Psoas muscle (tissue), 8 donors: Measurements from ENCODE around the gene OSMR. TPM values are rescaled to one million over a fixed set of nuclear protein-coding genes. Genes with fewer than 3 reads are reported as not detected.

ENCODE experiments used
- ATAC-seq, 4 donors: fragments of 200-7000 bp; cut with Tn5 transposase; one replicate each; pipeline ENCODE4 v1.9.1; 2020; ENCODE audit warnings: moderate library complexity in 3 of 4, mild to moderate bottlenecking in 2 of 4
- DNase-seq, 2 donors: peaks; one replicate each; pipeline ENCODE4 v3.0.0-alpha.2; 2020
- H3K27ac ChIP-seq: fragments of 200-600 bp; one replicate; pipeline ENCODE4 v1.8.0; 2022
- H3K27me3 ChIP-seq, 3 donors: fragments of 200-600 bp in 1 of 3; one replicate each; pipeline versions ENCODE4 v1.6.1 to v1.8.0; 2013 to 2022; ENCODE audit warnings: low read length in 2 of 3, mild to moderate bottlenecking in 2 of 3, moderate library complexity in 1 of 3; ENCODE audit not compliant: insufficient read depth in 3 of 3
- H3K36me3 ChIP-seq, 2 donors: fragments of 200-600 bp in 1 of 2; one replicate each; pipeline versions ENCODE4 v1.6.1 to v1.8.0; 2013 to 2022; ENCODE audit warnings: low read depth in 1 of 2, mild to moderate bottlenecking in 1 of 2, moderate library complexity in 1 of 2; ENCODE audit not compliant: insufficient read depth in 1 of 2
- H3K4me1 ChIP-seq: fragments of 200-600 bp; one replicate; pipeline ENCODE4 v1.8.0; 2022
- H3K4me3 ChIP-seq: fragments of 200-600 bp; one replicate; pipeline ENCODE4 v1.8.0; 2022; ENCODE audit warnings: mild to moderate bottlenecking
- H3K9me3 ChIP-seq: fragments of 200-600 bp; one replicate; pipeline ENCODE4 v1.8.0; 2022
- whole genome bisulfite sequencing, 3 donors: extraction: QIAGEN DNeasy Blood & Tissue Kit; methylation state at CpG; one replicate each; pipeline versions ENCODE4 v1.1.6 to v1.1.7; 2013; 5-methylcytosine and 5-hydroxymethylcytosine counted together
- intact Hi-C, 2 donors: fragments of 100-400 bp; cut with DNase I; formaldehyde crosslinking; loops; one replicate each; pipeline versions ENCODE4 v1.11.0 to v1.14.2; 2022
- polyA plus RNA-seq, 3 donors: library from polyadenylated mRNA; stranded (reverse); fragments of 200-250 nt; gene quantifications; one replicate each; pipeline ENCODE4 v1.2.3, GENCODE V29; 2013
- total RNA-seq, 4 donors: library from RNA; stranded (reverse); fragmentation: NEBNext Ultra II Directional in 2 of 4; extraction: Animal tissue kit (Norgen Biotek cat#: 25700) in 2 of 4; gene quantifications; one replicate each; pipeline versions ENCODE4 v1.2.1 to v1.2.4, GENCODE V29; 2021 to 2023
- TF ChIP-seq, protein P1 (sequence below): fragments of 200-600 bp; IDR thresholded peaks from one replicate; pipeline ENCODE4 v1.8.0; 2022; ENCODE audit warnings: antibody characterized with exemption
- donor health status: healthy with polysubstance abuse.
- donor health status: DM: no; HTN: no; CAD: no; lungs with moderate emphysema.
- donor health status: Bipolar disorder and iron deficiency.
- donor health status: healthy.
- donor health status: DM: yes; HTN: yes; CAD: no.
- donor health status: DM: no; HTN: no; CAD: no.
- donor health status: DM: no; HTN: no; CAD: no.
- donor health status: DM: yes; HTN: yes; CAD: no.

OSMR gene
- total and polyA plus RNA-seq, 7 donors, result 3.2 to 27.0 (median 9.9) TPM

DNA sequence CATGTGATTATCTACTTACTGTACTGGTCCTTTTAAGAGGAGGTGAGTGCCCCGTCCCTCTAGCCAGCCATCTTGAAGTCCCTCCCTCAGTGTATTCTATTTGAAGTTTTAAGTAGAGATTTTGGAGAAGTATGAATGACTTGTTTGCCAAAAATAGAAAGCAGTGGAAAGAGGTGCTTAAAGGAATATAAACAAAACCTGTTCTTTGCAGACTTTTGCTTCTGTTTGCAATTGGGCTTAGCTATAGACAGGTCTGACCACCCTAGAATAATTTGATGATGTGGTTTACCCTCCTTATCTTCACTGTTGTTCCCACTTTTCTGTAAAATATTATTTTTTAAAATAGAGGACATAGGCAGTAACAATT lies 21.2 kb downstream of the OSMR start:
- Histone ChIP-seq H3K9me3 (peaks cover 13% of the 10 kb centered on the region), H3K4me1 (no peaks in the 10 kb centered on the region), H3K4me3 (no peak overlapping the region), H3K27me3 (no peaks in the 10 kb centered on the region), H3K27ac (no peak overlapping the region), H3K36me3 (peaks cover 0 to 4% of the 10 kb centered on the region in 2 donors)
- 76 to 88% (median 84%) methylated on average over 1 of the region's 1 CpG for WGBS, 3 donors
- TF ChIP-seq, protein P1, sequence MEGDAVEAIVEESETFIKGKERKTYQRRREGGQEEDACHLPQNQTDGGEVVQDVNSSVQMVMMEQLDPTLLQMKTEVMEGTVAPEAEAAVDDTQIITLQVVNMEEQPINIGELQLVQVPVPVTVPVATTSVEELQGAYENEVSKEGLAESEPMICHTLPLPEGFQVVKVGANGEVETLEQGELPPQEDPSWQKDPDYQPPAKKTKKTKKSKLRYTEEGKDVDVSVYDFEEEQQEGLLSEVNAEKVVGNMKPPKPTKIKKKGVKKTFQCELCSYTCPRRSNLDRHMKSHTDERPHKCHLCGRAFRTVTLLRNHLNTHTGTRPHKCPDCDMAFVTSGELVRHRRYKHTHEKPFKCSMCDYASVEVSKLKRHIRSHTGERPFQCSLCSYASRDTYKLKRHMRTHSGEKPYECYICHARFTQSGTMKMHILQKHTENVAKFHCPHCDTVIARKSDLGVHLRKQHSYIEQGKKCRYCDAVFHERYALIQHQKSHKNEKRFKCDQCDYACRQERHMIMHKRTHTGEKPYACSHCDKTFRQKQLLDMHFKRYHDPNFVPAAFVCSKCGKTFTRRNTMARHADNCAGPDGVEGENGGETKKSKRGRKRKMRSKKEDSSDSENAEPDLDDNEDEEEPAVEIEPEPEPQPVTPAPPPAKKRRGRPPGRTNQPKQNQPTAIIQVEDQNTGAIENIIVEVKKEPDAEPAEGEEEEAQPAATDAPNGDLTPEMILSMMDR, result no peak
- DNase-seq (no peak), ATAC-seq (no peak)
- intact Hi-C loops, result no loop called here

GRCh38 chr5:38867416-38867815 lies 21.6 kb downstream of the OSMR start:
- no peak overlapping the region for H3K27ac ChIP-seq
- H3K9me3 ChIP-seq, result peaks cover 13% of the 10 kb centered on the region
- H3K4me3 ChIP-seq, result no peak overlapping the region
- DNase-seq, result no peak
- no peak for ATAC-seq
- peaks cover 0 to 4% of the 10 kb centered on the region in 2 donors for H3K36me3 ChIP-seq
- intact Hi-C loops, result no loop called here
- 79 to 86% (median 85%) methylated on average over 5 of the region's 5 CpGs for WGBS, 3 donors
- TF ChIP-seq, protein P1, result no peak
- H3K27me3 ChIP-seq, result no peaks in the 10 kb centered on the region
- H3K4me1 ChIP-seq, result no peaks in the 10 kb centered on the region

DNA sequence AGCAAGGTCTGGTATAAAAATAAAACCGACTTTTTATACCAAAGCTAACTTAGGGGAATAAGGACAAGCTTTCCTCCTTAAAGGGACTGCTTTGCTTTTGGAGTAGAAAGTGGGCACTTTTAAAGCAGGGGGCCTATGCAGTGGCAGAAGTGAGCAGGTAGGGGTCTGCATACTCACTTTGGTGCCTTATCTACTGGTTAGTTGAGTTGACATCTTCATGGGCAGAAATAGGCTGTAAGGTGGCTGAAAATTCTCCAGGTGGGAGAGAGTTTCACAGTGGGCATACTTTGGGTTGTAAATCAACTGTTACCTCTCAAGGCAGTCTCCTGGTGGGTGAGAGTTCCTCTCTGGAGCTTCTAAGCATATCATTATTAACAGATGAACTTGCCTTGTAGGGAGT lies 24.8 kb downstream of the OSMR start:
- Histone ChIP-seq H3K36me3 (peaks cover 4 to 5% of the 10 kb centered on the region in 2 donors), H3K9me3 (no peaks in the 10 kb centered on the region), H3K27me3 (no peaks in the 10 kb centered on the region), H3K4me3 (no peak overlapping the region), H3K27ac (no peak overlapping the region), H3K4me1 (no peaks in the 10 kb centered on the region)
- 93 to 97% (median 96%) methylated on average over 1 of the region's 1 CpG for WGBS, 3 donors
- no peak for ATAC-seq
- no peak for DNase-seq
- intact Hi-C loops, result no loop called here
- TF ChIP-seq, protein P1, result no peak

- Histone ChIP-seq H3K4me3 (no peak overlapping the region), H3K4me1 (no peaks in the 10 kb centered on the region), H3K27ac (no peak overlapping the region), H3K36me3 (peaks cover 4 to 5% of the 10 kb centered on the region in 2 donors), H3K27me3 (no peaks in the 10 kb centered on the region), H3K9me3 (no peaks in the 10 kb centered on the region)
- intact Hi-C loops, result no loop called here
- TF ChIP-seq, protein P1, result no peak
- ATAC-seq, result no peak
- DNase-seq, result no peak
- WGBS, 3 donors, result 40 to 52% (median 42%) methylated on average over 2 of the region's 2 CpGs
Observed at GRCh38 chr5:38871058-38871605, 25.3 kb downstream of the OSMR start.
